Measurements from ENCODE around the gene FAM117B.

GRCh38 chr2:202721621-202722020, 86.9 kb downstream of the FAM117B start:
- TF ChIP-seq CTCF (IDR thresholded peaks at IDR 0.05) (no peak), POLR2A (IDR thresholded peaks at IDR 0.05; ENCODE audit: low read length) (no peak), CEBPB (IDR thresholded peaks at IDR 0.05) (no peak), SMC3 (IDR thresholded peaks at IDR 0.05) (no peak), MAZ (IDR thresholded peaks at IDR 0.05; ENCODE audit: borderline replicate concordance, low read depth, low read length) (no peak), CBX2 (IDR thresholded peaks at IDR 0.05; ENCODE audit: borderline replicate concordance, low read depth) (no peak), ESRRA (IDR thresholded peaks at IDR 0.05; ENCODE audit: borderline replicate concordance, low read length) (no peak), EP300 (IDR thresholded peaks at IDR 0.05) (no peak), CBX8 (IDR thresholded peaks at IDR 0.05) (no peak), REST (IDR thresholded peaks at IDR 0.05) (no peak)
